GM12878 (cell line): ENCODE data around the gene HIVEP3. TPM values are rescaled to one million over a fixed set of nuclear protein-coding genes. Genes with fewer than 3 reads are reported as not detected.

Experiments
- ATAC-seq: fragments of 200-7000 bp; cut with Tn5 transposase; 3 replicates; pipeline ENCODE4 v1.9.1; 2020; ENCODE audit warnings: mild to moderate bottlenecking, moderate library complexity
- BruUV-seq: library from RNA; stranded (reverse); fragments of 400-500 nt; replicated peaks from 2 replicates; lab custom pipeline; 2021; lab: Mats Ljungman, UMichigan
- CTCF ChIA-PET: fragments of 300-600 bp; sonication (Branson Sonifier 250); formaldehyde crosslinking; extraction: SDS; loops from one replicate; lab custom pipeline; 2021; ENCODE audit warnings: inconsistent platforms; lab: Yijun Ruan, JAX
- POLR2A ChIA-PET: fragments of 350-600 bp; formaldehyde crosslinking; extraction: SDS; loops from one replicate; lab custom pipeline; 2021; ENCODE audit warnings: inconsistent platforms; lab: Charles Lee
- RAD21 ChIA-PET: fragments of 300-600 bp; sonication (Branson Sonifier 250); formaldehyde crosslinking; loops from one replicate; lab custom pipeline; 2023; ENCODE audit warnings: antibody characterized with exemption; ENCODE audit not compliant: unreplicated experiment; lab: Charles Lee
- SMC1A ChIA-PET: fragments of 300-600 bp; sonication (Branson Sonifier 250); formaldehyde crosslinking; loops from one replicate; lab custom pipeline; 2023; ENCODE audit not compliant: unreplicated experiment, uncharacterized antibody; lab: Charles Lee
- DNase-seq: peaks from one replicate; pipeline ENCODE4 v3.0.0-alpha.2; 2011; ENCODE audit warnings: low read depth, low spot score
- FAIRE-seq: peaks from 3 replicates; lab custom pipeline; 2011; peaks lifted over from hg19 to GRCh38; lab: Jason Lieb, UNC
- H2AFZ ChIP-seq: 2 replicates; pipeline ENCODE4 v1.6.0; 2011; ENCODE audit warnings: low read depth, low read length, control low read depth; ENCODE audit not compliant: control insufficient read depth
- H3K27ac ChIP-seq: 2 replicates; pipeline ENCODE4 v1.5.1; 2011; ENCODE audit warnings: control low read depth; ENCODE audit not compliant: control insufficient read depth, insufficient read depth
- H3K27me3 ChIP-seq, 2 experiments: replicated peaks in 1 of 2; 2 replicates each; pipeline versions ENCODE4 v1.6.0 to v1.6.1; 2011; ENCODE audit warnings: low read length in 1 of 2; ENCODE audit not compliant: control insufficient read depth in 2 of 2, insufficient read depth in 2 of 2
- H3K36me3 ChIP-seq, 2 experiments: 2 replicates each; pipeline ENCODE4 v1.5.1; 2011; ENCODE audit warnings: low read length in 1 of 2; ENCODE audit not compliant: control insufficient read depth in 2 of 2, insufficient read depth in 2 of 2
- H3K4me1 ChIP-seq: 2 replicates; pipeline ENCODE4 v1.6.1; 2011; ENCODE audit warnings: mild to moderate bottlenecking, low read length, moderate library complexity, mixed read lengths; ENCODE audit not compliant: control insufficient read depth, insufficient read depth
- H3K4me2 ChIP-seq: 2 replicates; pipeline ENCODE4 v1.6.0; 2011; ENCODE audit warnings: control low read depth; ENCODE audit not compliant: control insufficient read depth, insufficient read depth
- H3K4me3 ChIP-seq: fragments of 200-600 bp; sonication (generic); 2 replicates; pipeline ENCODE4 v1.5.1; 2016
- H3K79me2 ChIP-seq: 2 replicates; pipeline ENCODE4 v1.6.0; 2011; ENCODE audit warnings: low read length; ENCODE audit not compliant: control insufficient read depth, insufficient read depth
- H3K9ac ChIP-seq: 2 replicates; pipeline ENCODE4 v1.8.0; 2011; ENCODE audit warnings: low read length, control low read depth, mixed read lengths; ENCODE audit not compliant: control insufficient read depth, insufficient read depth
- H3K9me3 ChIP-seq: replicated peaks from 3 replicates; pipeline ENCODE4 v1.5.1; 2011; ENCODE audit warnings: mild to moderate bottlenecking, low read length; ENCODE audit not compliant: control insufficient read depth, insufficient read depth
- H4K20me1 ChIP-seq: 2 replicates; pipeline ENCODE4 v1.6.0; 2011; ENCODE audit not compliant: control insufficient read depth, insufficient read depth
- BACH1 ChIP-seq: fragments of 450-650 bp; IDR thresholded peaks from 2 replicates; pipeline ENCODE4 v1.6.1; 2017; ENCODE audit warnings: mild to moderate bottlenecking, borderline replicate concordance
- CBFB ChIP-seq: IDR thresholded peaks from 2 replicates; pipeline ENCODE4 v1.6.1; 2016; ENCODE audit warnings: antibody characterized with exemption, low read depth
- CHD4 ChIP-seq: fragments of 200-600 bp; sonication (generic); IDR thresholded peaks from 2 replicates; pipeline ENCODE4 v1.6.1; 2016; ENCODE audit warnings: mild to moderate bottlenecking
- CUX1 ChIP-seq: IDR thresholded peaks from 2 replicates; pipeline ENCODE4 v1.6.1; 2012; ENCODE audit warnings: improper control_type of control experiment, low read depth, low read length; ENCODE audit not compliant: insufficient replicate concordance
- FOS ChIP-seq: IDR thresholded peaks from 3 replicates; pipeline ENCODE4 v1.6.1; 2011; ENCODE audit warnings: borderline replicate concordance; ENCODE audit not compliant: insufficient read length; ENCODE audit errors: extremely low read depth
- FOXM1 ChIP-seq: IDR thresholded peaks from 2 replicates; pipeline ENCODE4 v1.6.1; 2012; ENCODE audit warnings: low read depth, mild to moderate bottlenecking, inconsistent platforms, low read length, moderate library complexity
- MYC ChIP-seq: IDR thresholded peaks from 2 replicates; pipeline ENCODE4 v1.6.1; 2011; ENCODE audit warnings: mild to moderate bottlenecking, low read length, moderate library complexity, inconsistent platforms; ENCODE audit not compliant: insufficient read depth, insufficient replicate concordance, insufficient read length, severe bottlenecking
- NBN ChIP-seq: fragments of 450-650 bp; IDR thresholded peaks from 2 replicates; pipeline ENCODE4 v1.6.1; 2016
- PAX8 ChIP-seq: fragments of 450-650 bp; IDR thresholded peaks from 2 replicates; pipeline ENCODE4 v1.6.1; 2017; ENCODE audit warnings: mild to moderate bottlenecking, moderate library complexity
- POLR2AphosphoS5 ChIP-seq: IDR thresholded peaks from 2 replicates; pipeline ENCODE4 v1.6.1; 2011; ENCODE audit warnings: mild to moderate bottlenecking, low read length, inconsistent platforms
- RELB ChIP-seq: fragments of 450-650 bp; IDR thresholded peaks from 2 replicates; pipeline ENCODE4 v1.6.1; 2017; ENCODE audit warnings: low read depth, mild to moderate bottlenecking, moderate library complexity
- RFX5 ChIP-seq: IDR thresholded peaks from 2 replicates; pipeline ENCODE4 v1.6.1; 2011; ENCODE audit warnings: low read depth, low read length, improper control_type of control experiment
- SMARCA5 ChIP-seq: fragments of 450-650 bp; IDR thresholded peaks from 2 replicates; pipeline ENCODE4 v1.6.1; 2017; ENCODE audit warnings: mild to moderate bottlenecking
- SREBF1 ChIP-seq: IDR thresholded peaks from 2 replicates; pipeline ENCODE4 v1.6.1; 2012; ENCODE audit warnings: mild to moderate bottlenecking, low read length
- TCF3 ChIP-seq: IDR thresholded peaks from 2 replicates; pipeline ENCODE4 v1.6.1; 2012; ENCODE audit warnings: low read depth, mild to moderate bottlenecking, low read length, borderline replicate concordance; ENCODE audit not compliant: insufficient read depth
- ZBED1 ChIP-seq: IDR thresholded peaks from 2 replicates; pipeline ENCODE4 v1.6.1; 2016; ENCODE audit warnings: borderline replicate concordance
- ZNF24 ChIP-seq: fragments of 450-650 bp; IDR thresholded peaks from 2 replicates; pipeline ENCODE4 v1.6.1; 2017; ENCODE audit warnings: antibody characterized with exemption, mild to moderate bottlenecking
- ZNF622 ChIP-seq: fragments of 450-650 bp; IDR thresholded peaks from 2 replicates; pipeline ENCODE4 v1.6.1; 2017; ENCODE audit warnings: mild to moderate bottlenecking, inconsistent platforms
- WGBS: methylation state at CpG from one replicate; pipeline ENCODE4 v1.1.6; 2016; ENCODE audit warnings: low lambda C conversion rate; ENCODE audit not compliant: insufficient replicate concordance, insufficient coverage; ENCODE audit errors: missing lambda C conversion rate; 5-methylcytosine and 5-hydroxymethylcytosine counted together
- in situ Hi-C: fragments of 300-500 bp; cut with MboI; formaldehyde crosslinking; loops from 9 replicates; pipeline ENCODE4 v1.14.3; 2018; ENCODE audit warnings: mixed read lengths
- intact Hi-C: fragments of 100-400 bp; cut with micrococcal nuclease; formaldehyde crosslinking; loops from one replicate; pipeline ENCODE4 v1.14.2; 2022; ENCODE audit not compliant: unreplicated experiment
- polyA plus RNA-seq, 11 experiments: library from polyadenylated mRNA; depleted of rRNA in 4 of 11; unstranded in 6 of 11; stranded (reverse) in 5 of 11; fragments of >200 nt; fragmentation: Nextera tagmentation in 4 of 11; fragmentation: Illumina TruSeq in 1 of 11; extraction: Ambion mirVana in 4 of 11; extraction: Trizol in 1 of 11; gene quantifications; 1 replicate in 1 of 11; 2 replicates in 10 of 11; pipeline versions ENCODE4 v1.2.1 to v1.2.3, GENCODE V29; 2011 to 2016; ENCODE audit warnings: inconsistent platforms in 2 of 11, missing spikeins in 2 of 11, low read depth in 1 of 11
- total RNA-seq, 4 experiments: library from RNA; depleted of rRNA in 3 of 4; stranded (reverse); fragments of >200 nt in 3 of 4; fragmentation: Illumina TruSeq in 1 of 4; extraction: Trizol in 1 of 4; gene quantifications; 2 replicates each; pipeline versions ENCODE4 v1.2.1 to v1.2.3, GENCODE V29; 2013 to 2021

Gene HIVEP3
- total and polyA plus RNA-seq, 10 of the 15 experiments (the other 5 are each of a cell fraction or from before 2014, with no cell fraction given) = 1.8 to 13.6 (median 3.8) TPM

- H2AFZ ChIP-seq = no peak overlapping the region
- H3K4me2 ChIP-seq = no peak overlapping the region
- no peak overlapping the region for H3K9ac ChIP-seq
- H3K9me3 ChIP-seq = no peaks in the 10 kb centered on the region
- intact Hi-C loops = no loop called here
- no peak for ATAC-seq
- no peaks in the 10 kb centered on the region for H3K36me3 ChIP-seq
- H3K27ac ChIP-seq = no peak overlapping the region
- no peaks in the 10 kb centered on the region for H4K20me1 ChIP-seq
- RAD21 ChIA-PET = no interaction called here
- H3K4me3 ChIP-seq = no peak overlapping the region
- DNase-seq = no peak
- H3K27me3 ChIP-seq = no peaks in the 10 kb centered on the region; a peak in 1 of 4 replicates
- FAIRE-seq = no peak
- H3K79me2 ChIP-seq = no peaks in the 10 kb centered on the region
- POLR2A ChIA-PET = no interaction called here
- no peaks in the 10 kb centered on the region for H3K4me1 ChIP-seq
- 6% methylated on average over 5 of the region's 5 CpGs for WGBS
- TF ChIP-seq SMARCA5 = no peak
- no peak for TF ChIP-seq ZNF622
- no peak for TF ChIP-seq RELB
- no peak for TF ChIP-seq ZNF24
- TF ChIP-seq RFX5 = no peak
- TF ChIP-seq ZBED1 = no peak
- TF ChIP-seq CUX1 = no peak
- TF ChIP-seq SREBF1 = no peak
- TF ChIP-seq TCF3 = no peak
- TF ChIP-seq PAX8 = no peak
- no peak for TF ChIP-seq NBN
- TF ChIP-seq FOXM1 = no peak
- no peak for TF ChIP-seq MYC
- TF ChIP-seq CBFB = no peak
- TF ChIP-seq BACH1 = no peak
- TF ChIP-seq POLR2AphosphoS5 = no peak
- no peak for TF ChIP-seq FOS
- no peak for TF ChIP-seq CHD4
- CTCF ChIA-PET = interaction anchor here (1.0 to 1.2 kb wide), 2 partner anchors 11 to 708 kb away, joined by 3 to 4 read pairs; no protein-coding TSS in a partner anchor
- no TSS peak for BruUV-seq
- SMC1A ChIA-PET = no interaction called here
- in situ Hi-C loops = no loop called here
Observed at GRCh38 chr1:41466146-41466545, 452.6 kb downstream of the HIVEP3 start.
